22Rv1 (cell line): ENCODE results near the gene FUOM.

ENCODE experiments used
- ZFX ChIP-seq: fragments of 450-650 bp; IDR thresholded peaks from 2 replicates; pipeline ENCODE4 v1.6.1; 2017; ENCODE audit warnings: antibody characterized with exemption, borderline replicate concordance
- TF ChIP-seq, protein P1 (sequence below): fragments of 450-650 bp; IDR thresholded peaks from 2 replicates; pipeline ENCODE4 v1.5.1; 2017; ENCODE audit warnings: mild to moderate bottlenecking

DNA sequence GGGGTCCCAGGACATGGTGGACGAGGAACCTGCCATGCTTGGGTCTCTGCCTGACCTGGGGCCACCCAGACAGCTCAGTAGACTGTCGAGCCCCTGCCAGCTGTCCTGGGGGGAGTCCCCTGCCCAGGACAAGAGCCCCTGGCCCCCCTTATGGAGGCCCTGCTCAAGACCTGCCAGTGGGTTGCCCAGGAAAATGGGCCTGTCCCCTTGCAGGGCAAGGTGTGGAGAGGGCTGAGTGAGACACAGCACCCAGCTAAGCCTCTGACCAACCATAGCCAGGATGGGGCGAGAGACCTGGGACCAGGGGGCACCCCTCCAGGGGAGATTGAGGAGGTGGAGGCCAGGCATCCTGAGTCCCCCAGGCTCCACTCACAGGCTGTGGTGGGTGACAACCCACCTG lies 1.8 kb downstream of the FUOM start:
- TF ChIP-seq, protein P1, sequence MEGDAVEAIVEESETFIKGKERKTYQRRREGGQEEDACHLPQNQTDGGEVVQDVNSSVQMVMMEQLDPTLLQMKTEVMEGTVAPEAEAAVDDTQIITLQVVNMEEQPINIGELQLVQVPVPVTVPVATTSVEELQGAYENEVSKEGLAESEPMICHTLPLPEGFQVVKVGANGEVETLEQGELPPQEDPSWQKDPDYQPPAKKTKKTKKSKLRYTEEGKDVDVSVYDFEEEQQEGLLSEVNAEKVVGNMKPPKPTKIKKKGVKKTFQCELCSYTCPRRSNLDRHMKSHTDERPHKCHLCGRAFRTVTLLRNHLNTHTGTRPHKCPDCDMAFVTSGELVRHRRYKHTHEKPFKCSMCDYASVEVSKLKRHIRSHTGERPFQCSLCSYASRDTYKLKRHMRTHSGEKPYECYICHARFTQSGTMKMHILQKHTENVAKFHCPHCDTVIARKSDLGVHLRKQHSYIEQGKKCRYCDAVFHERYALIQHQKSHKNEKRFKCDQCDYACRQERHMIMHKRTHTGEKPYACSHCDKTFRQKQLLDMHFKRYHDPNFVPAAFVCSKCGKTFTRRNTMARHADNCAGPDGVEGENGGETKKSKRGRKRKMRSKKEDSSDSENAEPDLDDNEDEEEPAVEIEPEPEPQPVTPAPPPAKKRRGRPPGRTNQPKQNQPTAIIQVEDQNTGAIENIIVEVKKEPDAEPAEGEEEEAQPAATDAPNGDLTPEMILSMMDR = no peak
- TF ChIP-seq ZFX = no peak
